ENCODE results near the gene TMA7. TPM values are rescaled to one million over a fixed set of nuclear protein-coding genes. Genes with fewer than 3 reads are reported as not detected.

The TMA7 gene
- total RNA-seq, 1 donor from 2014 or later: 186 TPM

DNA sequence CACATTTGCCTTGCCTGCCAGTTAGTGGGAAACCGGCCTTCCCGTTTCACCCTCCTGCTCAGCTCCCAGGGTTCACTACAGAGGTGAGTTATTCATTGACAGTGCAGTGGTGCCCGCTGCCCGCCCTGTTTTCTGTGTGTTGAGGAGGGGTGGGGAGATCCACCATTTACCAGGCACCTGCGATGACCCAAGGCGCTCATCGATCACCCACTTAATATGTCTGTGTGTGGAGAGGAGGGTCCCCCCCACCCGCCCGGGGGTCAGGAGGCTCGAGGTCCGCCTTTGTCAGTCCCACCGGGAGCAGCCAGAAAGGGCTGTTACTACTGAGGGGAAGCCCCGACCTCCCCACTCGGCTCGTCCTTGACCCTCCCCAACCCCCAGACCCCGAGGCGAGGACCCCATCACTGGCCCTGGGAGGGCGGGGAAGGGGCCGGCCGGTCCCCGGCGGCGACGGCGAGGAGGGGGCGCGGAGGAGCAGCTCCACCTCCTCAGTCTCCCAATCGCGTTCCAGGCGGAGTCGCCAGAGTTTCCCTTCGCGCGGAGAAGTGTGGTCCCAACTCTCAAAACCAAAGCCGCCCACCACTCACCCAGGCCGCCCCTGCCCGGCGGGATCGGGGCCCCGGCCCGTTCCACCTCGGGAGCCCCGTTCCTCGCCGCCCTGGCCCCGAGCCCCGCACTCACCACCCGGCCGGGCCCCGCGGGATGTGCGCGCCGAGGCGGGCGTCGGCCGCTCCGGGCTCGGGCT lies 11.3 kb upstream of the TMA7 start:
- Mint-ChIP-seq H3K27ac (peak overlapping the region; percentile 77), H3K36me3 (peaks cover 2% of the 10 kb centered on the region), H3K9me3 (no peaks in the 10 kb centered on the region), H3K4me3 (peak overlapping the region; percentile 74), H3K4me1 (peaks cover 67% of the 10 kb centered on the region), H3K27me3 (ENCODE audit: low read depth) (no peaks in the 10 kb centered on the region)
- peak in 1 of 2 experiments; percentile 76 for DNase-seq (ENCODE audit: low spot score in 2 of 2, unreplicated experiment in 2 of 2)
- TF ChIP-seq, protein P1, sequence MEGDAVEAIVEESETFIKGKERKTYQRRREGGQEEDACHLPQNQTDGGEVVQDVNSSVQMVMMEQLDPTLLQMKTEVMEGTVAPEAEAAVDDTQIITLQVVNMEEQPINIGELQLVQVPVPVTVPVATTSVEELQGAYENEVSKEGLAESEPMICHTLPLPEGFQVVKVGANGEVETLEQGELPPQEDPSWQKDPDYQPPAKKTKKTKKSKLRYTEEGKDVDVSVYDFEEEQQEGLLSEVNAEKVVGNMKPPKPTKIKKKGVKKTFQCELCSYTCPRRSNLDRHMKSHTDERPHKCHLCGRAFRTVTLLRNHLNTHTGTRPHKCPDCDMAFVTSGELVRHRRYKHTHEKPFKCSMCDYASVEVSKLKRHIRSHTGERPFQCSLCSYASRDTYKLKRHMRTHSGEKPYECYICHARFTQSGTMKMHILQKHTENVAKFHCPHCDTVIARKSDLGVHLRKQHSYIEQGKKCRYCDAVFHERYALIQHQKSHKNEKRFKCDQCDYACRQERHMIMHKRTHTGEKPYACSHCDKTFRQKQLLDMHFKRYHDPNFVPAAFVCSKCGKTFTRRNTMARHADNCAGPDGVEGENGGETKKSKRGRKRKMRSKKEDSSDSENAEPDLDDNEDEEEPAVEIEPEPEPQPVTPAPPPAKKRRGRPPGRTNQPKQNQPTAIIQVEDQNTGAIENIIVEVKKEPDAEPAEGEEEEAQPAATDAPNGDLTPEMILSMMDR (IDR thresholded peaks at IDR 0.05; ENCODE audit: unreplicated experiment): no peak

DNA sequence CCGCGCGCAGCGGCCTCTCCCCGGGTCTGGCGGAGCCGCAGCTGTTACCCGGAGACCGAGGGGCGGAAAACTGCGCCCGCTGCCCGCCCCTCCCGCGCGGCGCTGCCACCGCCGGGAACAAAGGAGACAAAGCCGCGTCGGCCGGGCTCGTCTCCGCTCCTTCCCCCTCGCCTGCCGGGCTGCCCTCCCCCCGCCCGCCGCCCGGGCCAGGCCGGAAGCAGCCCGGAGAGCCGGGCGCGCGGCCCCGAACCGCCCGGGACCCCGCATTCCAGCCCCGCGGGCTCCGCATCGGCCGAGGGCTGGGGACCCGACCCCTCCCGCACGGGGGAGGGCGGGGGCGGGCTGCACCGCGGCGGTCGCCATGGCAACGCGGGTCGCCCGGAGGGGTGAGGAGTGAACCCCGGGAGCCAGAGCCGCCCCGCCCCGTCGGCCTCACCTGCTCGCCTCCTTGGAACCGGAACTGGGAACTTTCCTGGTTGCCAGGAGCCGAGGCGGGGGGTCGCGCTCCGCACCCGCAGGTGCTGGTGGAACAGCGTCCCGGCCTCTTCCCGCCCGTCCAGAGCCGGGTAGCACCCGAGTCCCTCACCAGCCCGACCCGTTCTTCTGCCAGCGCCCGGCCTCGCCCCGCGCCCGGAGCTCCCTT lies 10.6 kb upstream of the TMA7 start:
- no peaks in the 10 kb centered on the region for H3K9me3 Mint-ChIP-seq
- H3K27me3 Mint-ChIP-seq (ENCODE audit: low read depth): no peaks in the 10 kb centered on the region
- TF ChIP-seq, protein P1 (IDR thresholded peaks at IDR 0.05; ENCODE audit: unreplicated experiment): no peak
- peak overlapping the region; percentile 97 for H3K27ac Mint-ChIP-seq
- peaks cover 71% of the 10 kb centered on the region for H3K4me1 Mint-ChIP-seq
- H3K4me3 Mint-ChIP-seq: peak overlapping the region; percentile 87
- DNase-seq (ENCODE audit: low spot score in 2 of 2, unreplicated experiment in 2 of 2): peak; percentile 60 to 82
- H3K36me3 Mint-ChIP-seq: peaks cover 2% of the 10 kb centered on the region

DNA sequence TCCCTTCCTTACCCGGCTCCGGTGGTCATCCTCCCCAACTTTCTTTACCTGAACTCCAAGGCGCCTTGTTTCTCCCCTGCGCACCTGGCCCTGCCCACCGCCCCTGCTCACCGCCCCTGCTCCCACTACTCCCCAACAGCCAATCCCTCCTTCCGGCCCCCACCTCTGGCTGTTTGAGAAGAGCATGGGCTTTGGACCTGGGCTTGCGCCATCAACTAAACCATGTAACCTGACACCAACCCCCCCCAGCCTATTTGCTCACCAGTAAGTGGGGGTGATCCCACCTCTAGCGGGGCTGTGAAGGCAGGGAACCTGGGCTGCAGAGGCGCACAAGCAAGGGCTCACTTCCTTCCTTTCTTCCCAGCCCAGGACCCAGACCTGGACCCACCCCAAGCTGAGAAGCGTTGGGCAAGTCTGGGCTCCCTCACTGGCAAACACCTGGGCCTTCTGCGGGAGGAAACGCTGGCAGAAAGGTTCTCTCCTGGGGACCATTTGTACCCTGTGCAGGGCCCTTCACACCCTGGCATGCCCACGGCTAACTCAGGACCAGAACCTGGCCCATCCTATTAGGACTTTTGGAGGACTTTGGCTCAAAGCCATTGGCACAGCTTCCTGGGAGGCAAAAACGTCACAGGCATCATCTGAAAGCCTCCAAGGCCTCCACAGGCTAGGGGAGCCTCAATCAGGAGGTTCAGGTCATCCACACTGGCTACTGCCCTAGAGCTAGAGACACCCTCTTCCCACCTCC lies 9.9 kb upstream of the TMA7 start, which contains the start of gene PLXNB1:
Gene PLXNB1 (minus strand): TSS at position 127 of the 748 bp plus-strand sequence. CDS start 5,475 bp downstream, outside the sequence.
- TF ChIP-seq, protein P1 (IDR thresholded peaks at IDR 0.05; ENCODE audit: unreplicated experiment): no peak
- H3K36me3 Mint-ChIP-seq: peaks cover 2% of the 10 kb centered on the region
- H3K4me3 Mint-ChIP-seq: peak within 1 kb of the TSS; percentile 87
- no peaks in the 10 kb centered on the region for H3K27me3 Mint-ChIP-seq (ENCODE audit: low read depth)
- H3K27ac Mint-ChIP-seq: peak within 1 kb of the TSS; percentile 97
- peak; percentile 63 to 81 for DNase-seq (ENCODE audit: low spot score in 2 of 2, unreplicated experiment in 2 of 2)
- H3K9me3 Mint-ChIP-seq: no peaks in the 10 kb centered on the region
- H3K4me1 Mint-ChIP-seq: peaks cover 68% of the 10 kb centered on the region

DNA sequence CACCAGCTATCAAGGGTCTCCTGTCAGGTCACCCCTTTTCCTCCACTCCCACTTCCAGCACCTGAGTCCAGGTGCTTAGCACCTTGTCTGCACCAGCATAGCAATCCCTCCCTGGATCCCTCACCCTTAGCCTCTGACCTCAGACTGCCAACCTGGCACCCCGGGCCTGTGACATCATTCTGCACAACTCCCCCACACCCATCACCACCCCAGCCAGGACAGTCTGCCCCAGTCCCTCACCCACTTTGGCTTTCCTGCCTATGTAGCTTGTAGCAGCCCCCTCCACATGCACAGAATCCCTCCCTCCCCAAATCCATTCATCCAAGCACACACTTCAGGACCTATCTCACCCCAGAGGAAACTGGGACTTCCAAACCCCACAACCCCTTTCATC lies 9.4 kb upstream of the TMA7 start:
- Mint-ChIP-seq H3K27ac (peak overlapping the region; percentile 97), H3K27me3 (ENCODE audit: low read depth) (no peaks in the 10 kb centered on the region), H3K9me3 (no peaks in the 10 kb centered on the region), H3K4me1 (peaks cover 65% of the 10 kb centered on the region), H3K4me3 (peak overlapping the region; percentile 87), H3K36me3 (peaks cover 2% of the 10 kb centered on the region)
- TF ChIP-seq, protein P1 (IDR thresholded peaks at IDR 0.05; ENCODE audit: unreplicated experiment): no peak
- DNase-seq (ENCODE audit: low spot score in 2 of 2, unreplicated experiment in 2 of 2): no peak

DNA sequence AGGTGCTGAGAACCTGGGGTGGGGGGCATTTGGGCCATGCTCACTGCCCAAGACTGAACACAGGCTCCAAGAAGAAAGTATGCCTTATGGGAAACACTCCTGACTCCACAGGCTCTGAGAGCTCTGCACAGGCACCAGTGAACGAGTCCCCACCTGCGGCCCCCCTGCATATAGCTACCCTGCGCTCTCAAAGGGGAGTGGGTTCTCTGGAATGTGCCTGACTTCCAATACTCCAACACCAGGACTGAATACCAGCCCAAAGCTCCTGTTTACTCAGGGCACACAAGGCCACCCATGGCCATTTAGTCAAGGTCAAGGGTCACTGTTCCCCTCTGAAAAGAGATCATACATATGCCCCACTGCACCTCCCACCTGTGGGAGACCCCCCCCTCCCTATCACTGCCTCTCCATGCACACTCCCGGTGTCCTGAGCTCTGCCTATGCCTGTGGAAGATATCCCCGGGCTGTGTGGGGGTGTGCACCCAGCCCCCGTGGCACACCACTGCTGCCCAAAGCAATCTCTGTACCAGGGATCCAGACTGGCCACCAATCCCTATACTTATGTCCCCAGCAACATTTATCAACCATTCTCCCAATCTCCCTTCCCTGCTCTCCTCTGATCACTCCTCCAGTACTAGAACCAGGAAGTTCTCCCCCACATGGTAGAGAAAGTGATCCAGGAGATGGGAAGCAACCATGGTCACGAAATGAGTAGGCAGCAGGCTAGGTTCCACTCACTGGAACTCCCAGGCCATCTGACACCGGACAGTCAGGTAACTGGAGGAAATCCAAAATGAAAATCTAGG lies 8.6 kb upstream of the TMA7 start:
- Mint-ChIP-seq H3K27ac (peak overlapping the region; percentile 97), H3K36me3 (peaks cover 2% of the 10 kb centered on the region), H3K27me3 (ENCODE audit: low read depth) (no peaks in the 10 kb centered on the region), H3K9me3 (no peaks in the 10 kb centered on the region), H3K4me3 (peak overlapping the region; percentile 87), H3K4me1 (peaks cover 58% of the 10 kb centered on the region)
- DNase-seq (ENCODE audit: low spot score in 2 of 2, unreplicated experiment in 2 of 2): no peak
- TF ChIP-seq, protein P1 (IDR thresholded peaks at IDR 0.05; ENCODE audit: unreplicated experiment): no peak
